H9 (cell line): ENCODE data around the gene KCNJ10. TPM values are rescaled to one million over a fixed set of nuclear protein-coding genes. Genes with fewer than 3 reads are reported as not detected.

ENCODE experiments used
- DNase-seq: peaks from one replicate; pipeline ENCODE4 v3.0.0-alpha.2; 2017
- H2AFZ ChIP-seq: one replicate; pipeline ENCODE4 v1.6.1; 2013; ENCODE audit warnings: mild to moderate bottlenecking, low read length, control low read depth, moderate library complexity
- H2AK5ac ChIP-seq: 2 replicates; pipeline ENCODE4 v1.6.1; 2013; ENCODE audit warnings: low read length, control low read depth, mixed read lengths; ENCODE audit not compliant: insufficient read length
- H2BK120ac ChIP-seq: one replicate; pipeline ENCODE4 v1.6.1; 2013; ENCODE audit warnings: low read depth, mild to moderate bottlenecking, low read length, control low read depth, inconsistent platforms; ENCODE audit not compliant: poor library complexity, severe bottlenecking
- H2BK12ac ChIP-seq: 2 replicates; pipeline ENCODE4 v1.6.1; 2013; ENCODE audit warnings: low read length, control low read depth, mixed read lengths, low read depth; ENCODE audit not compliant: insufficient read length
- H2BK15ac ChIP-seq: 2 replicates; pipeline ENCODE4 v1.6.1; 2013; ENCODE audit warnings: low read depth, low read length, control low read depth
- H2BK20ac ChIP-seq: one replicate; pipeline ENCODE4 v1.6.1; 2013; ENCODE audit warnings: low read depth, mild to moderate bottlenecking, low read length, control low read depth, inconsistent platforms; ENCODE audit not compliant: poor library complexity, severe bottlenecking
- H2BK5ac ChIP-seq: 2 replicates; pipeline ENCODE4 v1.6.1; 2013; ENCODE audit warnings: low read length, control low read depth, mixed read lengths; ENCODE audit not compliant: insufficient read length
- H3K14ac ChIP-seq: 2 replicates; pipeline ENCODE4 v1.6.1; 2013; ENCODE audit warnings: low read length, control low read depth; ENCODE audit not compliant: insufficient read depth
- H3K18ac ChIP-seq: 2 replicates; pipeline ENCODE4 v1.6.1; 2013; ENCODE audit warnings: low read depth, mild to moderate bottlenecking, mixed read lengths, low read length, control low read depth; ENCODE audit not compliant: insufficient read length
- H3K23ac ChIP-seq: 2 replicates; pipeline ENCODE4 v1.6.1; 2013; ENCODE audit warnings: low read length, control low read depth, mixed read lengths, low read depth; ENCODE audit not compliant: insufficient read length
- H3K23me2 ChIP-seq: 2 replicates; pipeline ENCODE4 v1.6.1; 2013; ENCODE audit warnings: low read depth, mild to moderate bottlenecking, mixed read lengths, low read length, control low read depth; ENCODE audit not compliant: insufficient read length, poor library complexity, severe bottlenecking
- H3K27ac ChIP-seq: 2 replicates; pipeline ENCODE4 v1.5.1; 2013; ENCODE audit warnings: low read length, control low read depth, mixed read lengths, low read depth; ENCODE audit not compliant: insufficient read length
- H3K27me3 ChIP-seq: 2 replicates; pipeline ENCODE4 v1.6.1; 2013; ENCODE audit warnings: low read length, control low read depth, inconsistent platforms; ENCODE audit not compliant: insufficient read depth
- H3K4ac ChIP-seq: 2 replicates; pipeline ENCODE4 v1.6.1; 2013; ENCODE audit warnings: low read depth, mild to moderate bottlenecking, control low read depth, inconsistent platforms, low read length, moderate library complexity
- H3K4me1 ChIP-seq: 2 replicates; pipeline ENCODE4 v1.6.1; 2013; ENCODE audit warnings: low read length, control low read depth, inconsistent platforms; ENCODE audit not compliant: insufficient read depth
- H3K4me2 ChIP-seq: 2 replicates; pipeline ENCODE4 v1.6.1; 2013; ENCODE audit warnings: low read length, control low read depth, mixed read lengths; ENCODE audit not compliant: insufficient read length, insufficient read depth
- H3K56ac ChIP-seq: 2 replicates; pipeline ENCODE4 v1.6.1; 2013; ENCODE audit warnings: low read depth, mild to moderate bottlenecking, mixed read lengths, low read length, control low read depth; ENCODE audit not compliant: insufficient read length
- H3K79me1 ChIP-seq: 2 replicates; pipeline ENCODE4 v1.6.1; 2013; ENCODE audit warnings: low read depth, mild to moderate bottlenecking, moderate library complexity, low read length, control low read depth, inconsistent platforms; ENCODE audit not compliant: insufficient read depth, poor library complexity, severe bottlenecking
- H3K79me2 ChIP-seq: 2 replicates; pipeline ENCODE4 v1.6.1; 2013; ENCODE audit warnings: low read length, control low read depth, inconsistent platforms; ENCODE audit not compliant: insufficient read depth
- H3K9ac ChIP-seq: 2 replicates; pipeline ENCODE4 v1.6.1; 2013; ENCODE audit warnings: low read length, control low read depth, mixed read lengths; ENCODE audit not compliant: insufficient read length; ENCODE audit errors: extremely low read depth
- H3K9me3 ChIP-seq: one replicate; pipeline ENCODE4 v1.6.1; 2013; ENCODE audit warnings: low read depth, low read length, inconsistent platforms; ENCODE audit not compliant: control insufficient read depth
- H3T11ph ChIP-seq: one replicate; pipeline ENCODE4 v1.6.1; 2013; ENCODE audit warnings: mild to moderate bottlenecking, low read length, control low read depth, inconsistent platforms
- H4K20me1 ChIP-seq: one replicate; pipeline ENCODE4 v1.6.1; 2013; ENCODE audit not compliant: control insufficient read depth, insufficient read length, insufficient read depth
- H4K5ac ChIP-seq: 2 replicates; pipeline ENCODE4 v1.6.1; 2013; ENCODE audit warnings: low read depth, mild to moderate bottlenecking, mixed read lengths, low read length, control low read depth; ENCODE audit not compliant: insufficient read length
- H4K8ac ChIP-seq: replicated peaks from 2 replicates; pipeline ENCODE4 v1.6.1; 2013; ENCODE audit warnings: low read length, control low read depth, mixed read lengths, low read depth; ENCODE audit not compliant: insufficient read length
- H4K91ac ChIP-seq: 2 replicates; pipeline ENCODE4 v1.6.1; 2013; ENCODE audit warnings: low read depth, mild to moderate bottlenecking, moderate library complexity, mixed read lengths, low read length, control low read depth; ENCODE audit not compliant: insufficient read length
- H3K27ac Mint-ChIP-seq, 3 experiments: 2 replicates in 2 of 3; 3 replicates in 1 of 3; pipeline ENCODE4 v1.8.0; 2020 to 2021; ENCODE audit warnings: mixed read lengths in 3 of 3, mild to moderate bottlenecking in 1 of 3, moderate library complexity in 1 of 3
- H3K27me3 Mint-ChIP-seq: 2 replicates; pipeline ENCODE4 v1.8.0; 2021; ENCODE audit warnings: low read depth, mild to moderate bottlenecking, moderate library complexity, mixed read lengths
- H3K36me3 Mint-ChIP-seq, 3 experiments: 2 replicates in 2 of 3; 3 replicates in 1 of 3; pipeline ENCODE4 v1.8.0; 2020 to 2021; ENCODE audit warnings: low read depth in 3 of 3, mixed read lengths in 3 of 3; ENCODE audit not compliant: insufficient read depth in 1 of 3
- H3K4me1 Mint-ChIP-seq, 2 experiments: 2 replicates each; pipeline ENCODE4 v1.8.0; 2020; ENCODE audit warnings: mixed read lengths in 2 of 2
- H3K4me3 Mint-ChIP-seq, 2 experiments: 2 replicates in 1 of 2; 3 replicates in 1 of 2; pipeline ENCODE4 v1.8.0; 2020 to 2021; ENCODE audit warnings: mild to moderate bottlenecking in 2 of 2, mixed read lengths in 2 of 2, moderate library complexity in 1 of 2
- H3K9me3 Mint-ChIP-seq, 2 experiments: 2 replicates in 1 of 2; 3 replicates in 1 of 2; pipeline ENCODE4 v1.8.0; 2020; ENCODE audit warnings: mild to moderate bottlenecking in 2 of 2, mixed read lengths in 2 of 2, moderate library complexity in 1 of 2
- WGBS: extraction: QIAGEN DNeasy Blood & Tissue Kit; methylation state at CpG from one replicate; pipeline ENCODE4 v1.1.7; 2013; ENCODE audit warnings: missing lambda C conversion rate, low lambda C conversion rate, mixed read lengths; ENCODE audit not compliant: insufficient read length; ENCODE audit errors: extremely low coverage; 5-methylcytosine and 5-hydroxymethylcytosine counted together
- total RNA-seq: library from RNA; stranded (reverse); gene quantifications from 2 replicates; pipeline ENCODE4 v1.2.1, GENCODE V29; 2021
- TF ChIP-seq, protein P1 (sequence below): fragments of 200-600 bp; sonication (generic); conservative IDR thresholded peaks from 3 replicates; pipeline ENCODE4 v1.8.0; 2021; ENCODE audit warnings: antibody characterized with exemption, mild to moderate bottlenecking

KCNJ10 gene
- total RNA-seq, 1 experiment from 2014 or later = 0.44 TPM

DNA sequence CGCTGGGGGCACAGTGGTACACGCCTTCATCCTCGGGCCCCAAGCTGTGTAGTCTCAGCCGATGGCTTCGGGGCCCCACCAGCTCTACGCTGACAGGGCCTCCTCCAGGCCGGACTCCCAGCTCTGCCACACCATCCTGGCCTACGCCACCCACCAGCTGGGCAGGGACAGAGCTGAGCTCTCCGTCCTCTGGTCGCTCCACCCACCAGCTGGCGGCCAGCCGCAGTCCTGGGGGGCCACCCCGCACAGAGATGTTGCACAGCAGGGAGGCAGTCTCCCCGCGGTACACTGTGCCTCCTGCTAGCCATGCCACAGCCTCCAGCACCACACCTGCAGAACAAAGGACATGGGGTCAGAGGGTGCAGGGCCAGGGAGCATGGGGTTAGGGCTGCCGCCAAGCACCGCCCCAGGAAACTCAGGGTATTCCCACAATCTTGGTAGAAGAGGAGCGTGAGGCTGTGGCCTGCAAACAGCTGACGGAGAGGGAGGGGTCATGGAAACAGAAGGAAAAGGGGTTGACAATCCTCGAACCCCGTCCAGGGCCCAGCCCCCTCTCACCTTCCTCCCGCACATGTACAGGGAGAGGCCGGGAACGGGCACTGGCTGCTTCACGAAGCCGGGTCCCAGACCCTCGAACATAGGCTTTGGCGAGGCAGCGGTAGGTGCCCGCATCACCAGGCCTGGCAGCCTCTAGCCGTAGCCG lies 22.6 kb upstream of the KCNJ10 start:
- no peak overlapping the region for H3K27ac ChIP-seq
- H3T11ph ChIP-seq = no peak overlapping the region
- H3K4me1 Mint-ChIP-seq = peaks cover 29 to 32% of the 10 kb centered on the region in 2 experiments
- H2BK120ac ChIP-seq = no peak overlapping the region
- H4K91ac ChIP-seq = no peak overlapping the region
- H2BK5ac ChIP-seq = no peak overlapping the region
- no peak overlapping the region for H3K56ac ChIP-seq
- no peak overlapping the region for H3K4ac ChIP-seq
- no peak overlapping the region for H4K8ac ChIP-seq
- no peaks in the 10 kb centered on the region for H4K20me1 ChIP-seq
- peaks cover 3% of the 10 kb centered on the region; the same call in 1 of the 2 replicates for H3K79me2 ChIP-seq
- H3K4me2 ChIP-seq = no peak overlapping the region
- H2BK20ac ChIP-seq = no peak overlapping the region
- no peak overlapping the region for H4K5ac ChIP-seq
- H3K9me3 ChIP-seq = no peaks in the 10 kb centered on the region
- no peak overlapping the region for H3K23ac ChIP-seq
- peaks cover 3% of the 10 kb centered on the region for H3K23me2 ChIP-seq
- TF ChIP-seq, protein P1, sequence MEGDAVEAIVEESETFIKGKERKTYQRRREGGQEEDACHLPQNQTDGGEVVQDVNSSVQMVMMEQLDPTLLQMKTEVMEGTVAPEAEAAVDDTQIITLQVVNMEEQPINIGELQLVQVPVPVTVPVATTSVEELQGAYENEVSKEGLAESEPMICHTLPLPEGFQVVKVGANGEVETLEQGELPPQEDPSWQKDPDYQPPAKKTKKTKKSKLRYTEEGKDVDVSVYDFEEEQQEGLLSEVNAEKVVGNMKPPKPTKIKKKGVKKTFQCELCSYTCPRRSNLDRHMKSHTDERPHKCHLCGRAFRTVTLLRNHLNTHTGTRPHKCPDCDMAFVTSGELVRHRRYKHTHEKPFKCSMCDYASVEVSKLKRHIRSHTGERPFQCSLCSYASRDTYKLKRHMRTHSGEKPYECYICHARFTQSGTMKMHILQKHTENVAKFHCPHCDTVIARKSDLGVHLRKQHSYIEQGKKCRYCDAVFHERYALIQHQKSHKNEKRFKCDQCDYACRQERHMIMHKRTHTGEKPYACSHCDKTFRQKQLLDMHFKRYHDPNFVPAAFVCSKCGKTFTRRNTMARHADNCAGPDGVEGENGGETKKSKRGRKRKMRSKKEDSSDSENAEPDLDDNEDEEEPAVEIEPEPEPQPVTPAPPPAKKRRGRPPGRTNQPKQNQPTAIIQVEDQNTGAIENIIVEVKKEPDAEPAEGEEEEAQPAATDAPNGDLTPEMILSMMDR = no peak
- H3K9ac ChIP-seq = no peak overlapping the region
- peaks cover 13 to 43% (median 40%) of the 10 kb centered on the region in 3 experiments for H3K36me3 Mint-ChIP-seq
- WGBS = no CpG with 5 or more reads among the region's 32 CpGs
- H2BK15ac ChIP-seq = no peak overlapping the region
- no peak overlapping the region for H2AK5ac ChIP-seq
- H2BK12ac ChIP-seq = no peak overlapping the region
- H3K4me1 ChIP-seq = peaks cover 19% of the 10 kb centered on the region
- no peaks in the 10 kb centered on the region; the same call in 1 of the 2 replicates for H3K27me3 Mint-ChIP-seq
- H3K14ac ChIP-seq = no peak overlapping the region
- H3K4me3 Mint-ChIP-seq = no peak overlapping the region
- H3K27me3 ChIP-seq = no peaks in the 10 kb centered on the region
- DNase-seq = no peak
- H3K27ac Mint-ChIP-seq = peak overlapping the region in 2 of 3 experiments; percentile 44 to 61; a peak in 1 of 7 replicates
- no peak overlapping the region for H3K18ac ChIP-seq
- H2AFZ ChIP-seq = no peak overlapping the region
- no peaks in the 10 kb centered on the region for H3K79me1 ChIP-seq
- H3K9me3 Mint-ChIP-seq = no peaks in the 10 kb centered on the region
